Pancreas (tissue), 10 donors: ENCODE measurements around the gene RNF130. TPM values are rescaled to one million over a fixed set of nuclear protein-coding genes. Genes with fewer than 3 reads are reported as not detected.
"Not testable (repeated sequence)": the region's sequence is repeated elsewhere in the genome, so short reads cannot be mapped to it uniquely, and the experiment has no call there.

Source experiments
- ATAC-seq, 4 donors: fragments of 200-7000 bp; cut with Tn5 transposase; one replicate each; pipeline versions ENCODE4 v1.8.0 to v1.9.1; 2020; ENCODE audit warnings: mild to moderate bottlenecking in 4 of 4, moderate library complexity in 4 of 4
- DNase-seq, 6 donors: peaks; one replicate each; pipeline ENCODE4 v3.0.0-alpha.2; 2020
- FAIRE-seq: peaks from 2 replicates; lab custom pipeline; 2012; peaks lifted over from hg19 to GRCh38; lab: Jason Lieb, UNC
- H3K27ac ChIP-seq, 4 donors: fragments of 200-600 bp; sonication (generic); 1 replicate in 3 of 4; 2 replicates in 1 of 4; pipeline versions ENCODE4 v1.5.0 to v1.8.0; 2020
- H3K27me3 ChIP-seq, 4 donors: fragments of 200-600 bp; one replicate each; pipeline ENCODE4 v1.8.0; 2021
- H3K36me3 ChIP-seq, 3 donors: fragments of 200-600 bp; sonication (generic) in 1 of 3; one replicate each; pipeline versions ENCODE4 v1.5.0 to v1.8.0; 2020 to 2021
- H3K4me1 ChIP-seq, 3 donors: fragments of 200-600 bp; one replicate each; pipeline ENCODE4 v1.8.0; 2021
- H3K4me3 ChIP-seq, 4 donors: fragments of 200-600 bp; sonication (generic) in 2 of 4; one replicate each; pipeline versions ENCODE4 v1.5.0 to v1.8.0; 2020 to 2021
- H3K9me3 ChIP-seq, 4 donors: fragments of 200-600 bp; one replicate each; pipeline ENCODE4 v1.8.0; 2021
- WGBS, 2 donors: extraction: QIAGEN DNeasy Blood & Tissue Kit; methylation state at CpG; one replicate each; pipeline ENCODE4 v1.1.7; 2013; 5-methylcytosine and 5-hydroxymethylcytosine counted together
- intact Hi-C, 3 donors: fragments of 100-400 bp; cut with DNase I; formaldehyde crosslinking; loops; one replicate each; pipeline versions ENCODE4 v1.11.1 to v1.14.2; 2022
- polyA plus RNA-seq, 2 donors: library from polyadenylated mRNA; stranded (reverse); fragments of 200-250 nt; gene quantifications; one replicate each; pipeline ENCODE4 v1.2.3, GENCODE V29; 2013
- total RNA-seq, 6 donors: library from RNA; stranded (reverse); fragmentation: NEBNext Ultra II Directional in 4 of 6; extraction: Animal tissue kit (Norgen Biotek cat#: 25700) in 4 of 6; gene quantifications; one replicate each; pipeline versions ENCODE4 v1.2.1 to v1.2.4, GENCODE V29; 2021 to 2023
- TF ChIP-seq, protein P1 (sequence below), 4 donors: fragments of 200-600 bp; sonication (generic) in 3 of 4; IDR thresholded peaks; one replicate each; pipeline versions ENCODE4 v1.5.0 to v1.8.0; 2021; ENCODE audit warnings: antibody characterized with exemption in 4 of 4
- donor health status: healthy with polysubstance abuse.
- donor health status: DM: no; HTN: no; CAD: no; lungs with moderate emphysema.
- donor health status: DM: no; HTN: no; CAD: no.
- donor health status: control.
- donor health status: control.
- donor health status: Bipolar disorder and iron deficiency.
- donor health status: DM: yes; HTN: yes; CAD: no.
- donor health status: DM: no; HTN: no; CAD: no.
- donor health status: DM: no; HTN: no; CAD: no.
- donor health status: DM: yes; HTN: yes; CAD: no.

Gene RNF130
- total and polyA plus RNA-seq, 8 donors: 21.4 to 57.8 (median 37.8) TPM

DNA sequence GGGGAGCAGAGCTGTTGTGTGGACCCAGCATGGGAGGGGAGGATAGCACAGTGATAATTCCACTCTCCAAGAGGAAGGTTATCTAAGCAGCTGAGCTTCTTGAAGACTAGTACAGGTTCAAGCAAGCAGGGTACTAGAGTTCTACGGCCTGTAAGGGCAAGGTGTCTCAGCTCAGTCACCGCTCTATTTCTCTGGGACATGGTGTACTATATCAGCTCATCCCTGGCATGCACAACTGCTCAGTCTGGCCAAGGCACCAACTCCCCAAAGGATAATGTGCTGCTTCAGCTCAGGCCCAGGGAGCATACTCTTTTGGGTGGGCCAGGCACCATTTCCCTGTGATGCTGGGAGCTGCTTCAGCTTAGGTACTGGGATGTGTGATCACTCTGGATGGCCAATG lies 69.8 kb downstream of the RNF130 start:
- ATAC-seq (no peak), DNase-seq (no peak), FAIRE-seq (no peak)
- Histone ChIP-seq H3K9me3 (no peaks in the 10 kb centered on the region), H3K4me1 (no peaks in the 10 kb centered on the region), H3K27me3 (no peaks in the 10 kb centered on the region), H3K4me3 (no peak overlapping the region), H3K36me3 (no peaks in the 10 kb centered on the region), H3K27ac (no peak overlapping the region)
- WGBS, 2 donors: 73 to 100% methylated on average over 2 of the region's 2 CpGs
- TF ChIP-seq, protein P1, sequence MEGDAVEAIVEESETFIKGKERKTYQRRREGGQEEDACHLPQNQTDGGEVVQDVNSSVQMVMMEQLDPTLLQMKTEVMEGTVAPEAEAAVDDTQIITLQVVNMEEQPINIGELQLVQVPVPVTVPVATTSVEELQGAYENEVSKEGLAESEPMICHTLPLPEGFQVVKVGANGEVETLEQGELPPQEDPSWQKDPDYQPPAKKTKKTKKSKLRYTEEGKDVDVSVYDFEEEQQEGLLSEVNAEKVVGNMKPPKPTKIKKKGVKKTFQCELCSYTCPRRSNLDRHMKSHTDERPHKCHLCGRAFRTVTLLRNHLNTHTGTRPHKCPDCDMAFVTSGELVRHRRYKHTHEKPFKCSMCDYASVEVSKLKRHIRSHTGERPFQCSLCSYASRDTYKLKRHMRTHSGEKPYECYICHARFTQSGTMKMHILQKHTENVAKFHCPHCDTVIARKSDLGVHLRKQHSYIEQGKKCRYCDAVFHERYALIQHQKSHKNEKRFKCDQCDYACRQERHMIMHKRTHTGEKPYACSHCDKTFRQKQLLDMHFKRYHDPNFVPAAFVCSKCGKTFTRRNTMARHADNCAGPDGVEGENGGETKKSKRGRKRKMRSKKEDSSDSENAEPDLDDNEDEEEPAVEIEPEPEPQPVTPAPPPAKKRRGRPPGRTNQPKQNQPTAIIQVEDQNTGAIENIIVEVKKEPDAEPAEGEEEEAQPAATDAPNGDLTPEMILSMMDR (IDR thresholded peaks at IDR 0.05): no peak
- intact Hi-C loops: loop anchor here in 1 of 3 donors (10.0 kb wide), 1 partner anchor 53 kb away; no protein-coding TSS in a partner anchor

- TF ChIP-seq, protein P1 (IDR thresholded peaks at IDR 0.05): no peak
- Histone ChIP-seq H3K36me3 (no peaks in the 10 kb centered on the region), H3K27ac (no peak overlapping the region), H3K27me3 (no peaks in the 10 kb centered on the region), H3K4me3 (no peak overlapping the region), H3K9me3 (no peaks in the 10 kb centered on the region), H3K4me1 (no peaks in the 10 kb centered on the region)
- intact Hi-C loops: loop anchor here in 1 of 3 donors (10.0 kb wide), 1 partner anchor 54 kb away; no protein-coding TSS in a partner anchor
- FAIRE-seq (no peak), ATAC-seq (no peak), DNase-seq (no peak)
Measured at GRCh38 chr5:180001136-180001535, 70.4 kb downstream of the RNF130 start.

- ATAC-seq: no peak
- no peak for FAIRE-seq
- Histone ChIP-seq H3K36me3 (no peaks in the 10 kb centered on the region), H3K9me3 (no peaks in the 10 kb centered on the region), H3K4me3 (no peak overlapping the region), H3K27me3 (no peaks in the 10 kb centered on the region), H3K4me1 (no peaks in the 10 kb centered on the region), H3K27ac (no peak overlapping the region)
- intact Hi-C loops: no loop called here
- DNase-seq: no peak
- 92 to 99% methylated on average over 1 of the region's 1 CpG for WGBS, 2 donors
- TF ChIP-seq, protein P1 (IDR thresholded peaks at IDR 0.05): no peak
Measured at GRCh38 chr5:179998485-179998884, 73.1 kb downstream of the RNF130 start.

DNA sequence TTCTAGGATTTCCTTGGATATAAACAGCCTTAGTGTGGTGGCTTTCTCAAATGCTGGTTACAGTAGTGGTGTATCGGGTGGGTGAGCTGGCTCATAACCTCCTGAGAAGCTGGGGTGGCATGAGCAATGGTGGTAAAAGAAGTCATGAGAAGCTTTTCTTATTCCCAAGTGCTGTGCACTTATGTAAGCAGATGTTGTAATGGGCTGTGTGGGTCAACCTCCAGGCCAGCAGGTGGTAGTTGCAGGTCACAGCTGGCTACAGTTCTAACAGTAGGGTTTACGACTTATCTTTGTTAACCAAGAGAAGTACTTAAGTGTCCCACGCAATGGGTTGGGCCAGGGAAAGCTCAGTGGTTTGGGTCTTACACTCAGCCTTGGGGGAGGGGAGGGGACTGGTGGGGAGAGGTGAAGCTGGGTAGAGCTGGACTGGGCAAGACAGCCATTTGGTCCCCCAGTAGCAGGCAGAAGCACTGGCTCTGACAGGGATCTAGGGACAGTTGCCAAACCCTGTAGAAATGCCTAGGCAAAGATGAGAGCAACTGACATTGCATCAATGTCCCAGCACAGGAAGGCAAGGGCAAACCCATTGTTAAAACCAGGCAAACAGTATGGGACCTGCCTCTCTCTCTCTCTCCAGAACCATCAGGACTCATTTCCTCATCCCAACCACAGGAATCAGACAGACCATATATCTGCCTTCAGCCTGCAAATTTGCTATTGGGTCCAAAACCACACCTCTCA lies 76.8 kb downstream of the RNF130 start:
- ATAC-seq (no peak), FAIRE-seq (no peak), DNase-seq (no peak)
- TF ChIP-seq, protein P1 (IDR thresholded peaks at IDR 0.05): no peak
- 97 to 100% methylated on average over 3 of the region's 3 CpGs for WGBS, 2 donors
- Histone ChIP-seq H3K27ac (no peak overlapping the region), H3K4me3 (no peak overlapping the region), H3K9me3 (no peaks in the 10 kb centered on the region), H3K36me3 (no peaks in the 10 kb centered on the region), H3K4me1 (no peaks in the 10 kb centered on the region), H3K27me3 (no peaks in the 10 kb centered on the region)
- intact Hi-C loops: no loop called here

DNA sequence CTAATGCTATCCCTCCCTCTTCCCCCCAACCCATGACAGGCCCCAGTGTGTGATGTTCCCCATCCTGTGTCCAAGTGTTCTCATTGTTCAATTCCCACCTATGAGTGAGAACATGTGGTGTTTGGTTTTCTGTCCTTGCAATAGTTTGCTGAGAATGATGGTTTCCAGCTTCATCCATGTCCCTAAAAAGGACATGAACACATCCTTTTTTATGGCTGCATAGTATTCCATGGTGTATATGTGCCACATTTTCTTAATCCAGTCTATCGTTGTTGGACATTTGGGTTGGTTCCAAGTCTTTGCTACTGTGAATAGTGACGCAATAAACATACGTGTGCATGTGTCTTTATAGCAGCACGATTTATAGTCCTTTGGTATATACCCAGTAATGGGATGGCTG lies 78.7 kb downstream of the RNF130 start:
- not testable (repeated sequence) for ATAC-seq, FAIRE-seq
- 91 to 93% methylated on average over 4 of the region's 4 CpGs for WGBS, 2 donors

More for the DNA sequence above, 78.7 kb downstream of the RNF130 start:
- H3K9me3 ChIP-seq, H3K4me1 ChIP-seq, H3K36me3 ChIP-seq, DNase-seq, H3K4me3 ChIP-seq, H3K27me3 ChIP-seq, H3K27ac ChIP-seq, intact Hi-C loops: not testable (repeated sequence)
